Ishikawa (cell line): ENCODE data around the gene TRIM4.

ENCODE experiments used
- CEBPB ChIP-seq: IDR thresholded peaks from 2 replicates; pipeline ENCODE4 v1.6.1; 2012
- CREB1 ChIP-seq: IDR thresholded peaks from 2 replicates; pipeline ENCODE4 v1.6.1; 2012; ENCODE audit warnings: low read depth
- EGR1 ChIP-seq: IDR thresholded peaks from 2 replicates; pipeline ENCODE4 v1.6.1; 2012
- EP300 ChIP-seq: IDR thresholded peaks from 2 replicates; pipeline ENCODE4 v1.6.1; 2012; ENCODE audit warnings: borderline replicate concordance
- FOXM1 ChIP-seq: IDR thresholded peaks from 2 replicates; pipeline ENCODE4 v1.6.1; 2012; ENCODE audit warnings: low read depth, borderline replicate concordance
- NFIC ChIP-seq: IDR thresholded peaks from 2 replicates; pipeline ENCODE4 v1.6.1; 2012
- RAD21 ChIP-seq: IDR thresholded peaks from 2 replicates; pipeline ENCODE4 v1.6.1; 2012; ENCODE audit warnings: low read depth
- REST ChIP-seq: IDR thresholded peaks from 2 replicates; pipeline ENCODE4 v1.6.1; 2012; ENCODE audit warnings: low read depth, mild to moderate bottlenecking
- TAF1 ChIP-seq: IDR thresholded peaks from 2 replicates; pipeline ENCODE4 v1.6.1; 2012; ENCODE audit warnings: low read depth, mild to moderate bottlenecking
- TCF12 ChIP-seq: IDR thresholded peaks from 2 replicates; pipeline ENCODE4 v1.6.1; 2012; ENCODE audit warnings: low read depth
- TEAD4 ChIP-seq: IDR thresholded peaks from 2 replicates; pipeline ENCODE4 v1.6.1; 2012
- YY1 ChIP-seq: IDR thresholded peaks from 2 replicates; pipeline ENCODE4 v1.6.1; 2012; ENCODE audit warnings: low read depth
- ZBTB7A ChIP-seq: IDR thresholded peaks from 2 replicates; pipeline ENCODE4 v1.6.1; 2012; ENCODE audit warnings: low read depth
- TF ChIP-seq, protein P1 (sequence below): IDR thresholded peaks from 2 replicates; pipeline ENCODE4 v1.6.1; 2012
- TF ChIP-seq, protein P2 (sequence below): IDR thresholded peaks from 2 replicates; pipeline ENCODE4 v1.6.1; 2012

TRIM4 gene

GRCh38 chr7:99918959-99919813 is at the start of gene TRIM4:
Gene TRIM4, minus strand, starts transcription at chr7:99919530. Its CDS starts 129 bp downstream, at chr7:99919401.
- TF ChIP-seq RAD21 (no peak), CREB1 (0 out of 2 replicates have a peak, but pooled peaks have one; percentile 16), TCF12 (peak; percentile 38; the same call in 1 of the 2 replicates), FOXM1 (no peak), YY1 (0 out of 2 replicates have a peak, but pooled peaks have one; percentile 60), TEAD4 (no peak), REST (no peak), TAF1 (peak; percentile 76), EP300 (no peak), NFIC (peak; percentile 18; the same call in 1 of the 2 replicates)
- TF ChIP-seq, protein P1, sequence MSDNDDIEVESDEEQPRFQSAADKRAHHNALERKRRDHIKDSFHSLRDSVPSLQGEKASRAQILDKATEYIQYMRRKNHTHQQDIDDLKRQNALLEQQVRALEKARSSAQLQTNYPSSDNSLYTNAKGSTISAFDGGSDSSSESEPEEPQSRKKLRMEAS = peak; percentile 53; the same call in 1 of the 2 replicates

GRCh38 chr7:99958564-99959227 is 39.4 kb upstream of the TRIM4 start:
- TF ChIP-seq TAF1 = no peak
- no peak for TF ChIP-seq REST
- TF ChIP-seq, protein P2, sequence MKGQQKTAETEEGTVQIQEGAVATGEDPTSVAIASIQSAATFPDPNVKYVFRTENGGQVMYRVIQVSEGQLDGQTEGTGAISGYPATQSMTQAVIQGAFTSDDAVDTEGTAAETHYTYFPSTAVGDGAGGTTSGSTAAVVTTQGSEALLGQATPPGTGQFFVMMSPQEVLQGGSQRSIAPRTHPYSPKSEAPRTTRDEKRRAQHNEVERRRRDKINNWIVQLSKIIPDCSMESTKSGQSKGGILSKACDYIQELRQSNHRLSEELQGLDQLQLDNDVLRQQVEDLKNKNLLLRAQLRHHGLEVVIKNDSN = no peak
- TF ChIP-seq ZBTB7A = no peak
- TF ChIP-seq CREB1 = no peak
- no peak for TF ChIP-seq RAD21
- TF ChIP-seq NFIC = no peak
- no peak for TF ChIP-seq EGR1
- TF ChIP-seq EP300 = no peak
- no peak for TF ChIP-seq FOXM1
- no peak for TF ChIP-seq TCF12
- TF ChIP-seq TEAD4 = no peak
- no peak for TF ChIP-seq CEBPB
- TF ChIP-seq YY1 = no peak
- TF ChIP-seq, protein P1 = no peak

- TF ChIP-seq EGR1 (no peak), YY1 (no peak), TCF12 (no peak), TAF1 (no peak), NFIC (no peak), RAD21 (no peak), REST (no peak), CEBPB (no peak), TEAD4 (no peak)
- TF ChIP-seq, protein P1 = no peak
- TF ChIP-seq, protein P2 = no peak
Observed at GRCh38 chr7:99955247-99955646, 35.9 kb upstream of the TRIM4 start.
